ENCODE data around the gene GRK5. TPM values are rescaled to one million over a fixed set of nuclear protein-coding genes. Genes with fewer than 3 reads are reported as not detected.

GRK5 gene
- polyA plus RNA-seq, 12 donors: 12.2 to 25.1 (median 21.3) TPM; not detected in 1

- DNase-seq: no peak
Observed at GRCh38 chr10:119404719-119405519, 197.5 kb downstream of the GRK5 start.

DNA sequence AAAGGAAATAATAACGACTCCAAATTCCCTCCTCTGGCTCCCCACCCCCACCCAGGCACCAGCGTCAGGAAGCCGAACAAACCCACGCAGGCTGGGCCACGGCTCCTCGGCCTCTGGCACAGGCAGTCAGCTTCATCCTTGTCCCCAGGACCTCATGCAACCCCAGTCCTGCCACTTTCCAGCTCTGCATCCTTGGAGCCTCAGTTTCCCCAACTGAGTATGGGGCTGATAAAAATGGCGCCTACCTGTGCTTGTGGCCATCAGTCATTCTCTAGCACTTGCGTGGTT lies 198.1 kb downstream of the GRK5 start:
- DNase-seq: no peak

DNA sequence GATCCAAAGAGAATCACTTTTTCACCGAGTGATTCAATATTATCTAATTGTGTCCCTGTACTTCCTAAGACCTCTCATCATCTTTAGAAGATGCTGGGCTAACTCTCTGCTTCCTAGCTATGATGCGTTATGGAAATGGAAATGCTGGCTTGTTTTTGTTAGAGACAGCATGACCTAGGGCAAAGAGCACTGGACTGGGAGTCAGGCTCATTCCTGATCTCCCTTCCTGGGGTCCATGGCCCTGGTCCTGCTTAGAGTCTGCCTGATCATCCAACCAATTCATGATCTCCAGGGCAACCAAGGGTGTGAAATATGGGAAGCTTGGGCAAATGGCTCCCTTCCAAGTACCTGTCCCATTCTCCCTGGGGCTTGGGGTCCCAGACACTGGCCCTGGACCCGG lies 198.8 kb downstream of the GRK5 start:
- no peak for DNase-seq

GRCh38 chr10:119406601-119407253 lies 199.4 kb downstream of the GRK5 start:
- DNase-seq: no peak

DNA sequence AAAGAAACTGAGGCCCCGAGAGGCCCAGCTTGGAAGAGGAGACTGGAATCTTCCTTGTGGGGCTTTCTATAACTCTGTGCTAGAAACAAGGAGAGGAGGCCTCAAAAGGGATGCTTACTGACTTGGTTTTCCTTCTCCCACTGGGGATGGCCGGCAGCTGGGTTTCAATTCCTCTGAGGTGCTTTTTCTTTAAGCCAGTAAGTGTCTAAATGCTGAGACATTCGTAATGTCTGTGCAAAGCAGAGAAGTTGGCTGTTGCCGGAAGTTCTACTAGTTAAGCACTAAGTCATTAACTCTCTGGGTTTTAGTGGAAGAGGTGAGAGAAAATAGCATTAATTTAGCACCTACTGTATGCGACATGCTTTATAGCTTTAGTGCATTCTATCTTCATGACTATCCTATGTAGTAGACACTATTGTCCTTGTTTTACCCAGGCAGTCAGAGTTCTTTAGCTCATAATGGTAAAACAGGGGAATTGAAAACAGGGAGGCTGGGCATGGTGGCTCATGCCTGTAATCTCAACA lies 199.9 kb downstream of the GRK5 start:
- DNase-seq: no peak

DNA sequence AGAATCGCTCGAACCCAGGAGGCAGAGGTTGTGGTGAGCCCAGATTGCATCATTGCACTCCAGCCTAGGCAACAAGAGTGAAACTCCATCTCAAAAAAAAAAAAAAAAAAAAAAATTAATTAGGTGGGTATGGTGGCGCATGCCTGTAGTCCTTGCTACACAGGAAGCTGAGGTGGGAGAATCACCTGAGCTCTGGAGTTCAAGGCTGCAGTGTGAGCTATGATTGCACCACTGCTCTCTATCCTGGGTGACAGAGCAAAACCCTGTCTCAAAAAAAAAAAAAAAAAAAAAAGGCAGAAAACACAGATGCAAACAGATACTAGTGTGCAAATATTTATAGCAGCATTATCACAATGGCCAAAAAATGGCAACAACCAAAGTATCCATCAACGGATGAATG lies 200.7 kb downstream of the GRK5 start:
- DNase-seq: no peak

GRCh38 chr10:119408969-119409371 lies 201.6 kb downstream of the GRK5 start:
- DNase-seq: no peak

DNA sequence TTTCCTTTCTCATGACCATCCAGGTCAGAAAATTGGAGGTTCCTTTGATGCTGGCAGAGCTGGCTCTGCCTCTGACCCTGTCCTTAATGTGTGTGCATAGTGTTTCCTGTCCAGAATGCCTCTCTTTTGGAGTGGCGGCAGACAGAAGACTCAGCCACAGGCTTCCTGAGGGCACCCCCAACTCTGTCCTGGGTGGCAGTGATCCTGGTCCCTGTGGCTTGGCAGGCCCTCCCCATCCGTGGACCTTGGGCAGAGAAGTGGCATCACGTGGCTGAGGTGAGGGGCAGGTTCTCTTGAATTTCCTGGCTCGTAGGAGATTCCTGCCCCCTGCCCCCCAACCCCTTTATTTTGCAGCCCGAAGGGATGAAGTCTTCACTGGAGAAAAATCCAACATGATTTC lies 202.0 kb downstream of the GRK5 start:
- DNase-seq: no peak

DNA sequence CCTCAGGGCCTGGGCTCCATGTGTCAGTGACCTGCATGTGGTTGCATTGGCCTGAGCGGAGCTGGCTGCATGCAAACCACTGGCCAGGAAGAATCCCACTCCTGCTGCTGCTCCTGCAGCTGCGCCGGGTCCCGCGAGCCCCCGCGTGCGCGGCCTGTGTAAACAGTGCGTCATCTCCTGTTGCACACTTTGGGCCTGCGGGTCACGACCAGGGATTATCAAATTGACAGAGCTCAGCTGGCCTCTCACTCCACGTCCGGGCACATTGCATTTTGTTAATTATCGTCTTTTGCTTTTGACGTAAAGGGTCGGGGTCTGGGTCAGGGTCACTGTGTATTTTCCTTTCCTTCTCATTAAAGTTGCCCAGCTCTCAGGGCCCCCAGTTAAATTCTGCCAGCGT lies 202.5 kb downstream of the GRK5 start:
- peak; percentile 68 for DNase-seq

GRCh38 chr10:119410361-119411116 lies 203.2 kb downstream of the GRK5 start:
- no peak for DNase-seq

DNA sequence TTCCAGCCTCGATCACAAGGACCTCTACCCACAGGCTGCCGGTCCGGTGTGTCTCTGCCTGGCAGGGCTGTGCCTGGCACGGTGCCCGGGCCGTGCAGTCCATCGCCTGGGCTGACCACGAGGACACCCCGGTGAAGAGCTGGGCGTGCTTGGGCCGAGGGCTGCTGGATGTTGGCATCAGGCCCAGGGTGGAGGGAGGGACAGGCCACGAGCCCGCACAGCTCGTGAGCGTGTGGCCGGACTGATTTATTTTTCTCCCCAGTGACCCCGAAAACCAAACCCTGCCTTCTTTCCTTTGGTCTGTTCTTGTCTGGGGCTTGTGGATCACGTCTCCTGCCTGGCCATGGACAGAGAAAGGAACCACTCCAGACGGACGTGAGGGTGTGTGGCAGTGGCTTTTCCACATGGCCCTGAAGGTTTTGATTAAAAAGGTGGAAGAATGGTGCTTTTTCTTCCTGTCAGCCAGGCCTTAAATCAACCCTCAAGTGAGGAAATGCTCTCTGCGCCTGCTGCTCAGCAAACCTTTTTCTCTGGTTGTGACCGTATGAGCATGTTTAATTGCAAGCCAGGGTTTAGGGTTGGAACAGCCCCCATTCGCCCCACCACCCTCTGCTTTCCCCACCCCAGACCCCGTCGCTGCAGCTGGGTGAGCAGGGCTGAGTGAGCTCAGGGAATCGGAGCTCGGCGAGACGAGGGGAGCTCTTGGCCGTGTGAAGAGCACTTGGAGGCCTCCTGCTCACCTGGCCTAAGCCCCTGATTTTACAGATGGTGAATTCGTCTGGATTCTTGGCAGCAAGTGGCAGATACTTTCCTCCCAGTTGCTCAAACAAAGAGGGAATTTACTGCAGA lies 205.1 kb downstream of the GRK5 start:
- peak; percentile 87 for DNase-seq

GRCh38 chr10:119413093-119413453 lies 205.7 kb downstream of the GRK5 start:
- DNase-seq: no peak

DNA sequence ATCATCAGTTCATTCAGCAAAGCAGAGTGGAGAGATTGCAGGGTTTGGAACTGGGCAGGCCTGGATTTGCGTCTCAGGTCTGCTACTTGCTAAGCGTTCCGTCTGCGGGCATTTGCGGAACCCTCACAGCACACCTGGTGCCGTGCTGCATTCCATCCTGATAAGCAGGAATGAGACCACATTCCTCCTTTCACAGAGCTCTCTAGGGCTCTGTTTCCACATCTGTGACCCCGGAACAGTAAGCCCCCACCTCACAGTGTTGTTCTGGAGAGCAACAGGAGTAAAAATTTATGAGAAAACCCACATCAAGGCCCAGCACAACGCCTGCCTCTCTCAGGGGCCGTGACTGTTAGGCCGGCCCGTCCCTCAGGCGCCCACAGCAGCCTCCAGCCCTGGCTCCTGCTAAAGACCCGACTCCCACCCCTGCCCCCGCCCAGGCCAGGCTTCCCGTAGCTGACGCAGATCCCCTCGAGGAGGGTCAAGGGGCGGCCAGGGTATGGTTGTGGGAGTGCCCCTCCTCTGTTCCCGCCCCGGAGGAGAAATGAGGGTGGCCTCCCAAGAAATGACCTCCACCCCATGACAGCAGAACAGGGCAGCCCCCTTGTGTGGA lies 206.2 kb downstream of the GRK5 start:
- DNase-seq: no peak

- peak; percentile 69 for DNase-seq
Observed at GRCh38 chr10:119414081-119414611, 206.8 kb downstream of the GRK5 start.

GRCh38 chr10:119415121-119415520 lies 207.8 kb downstream of the GRK5 start:
- no peak for DNase-seq

GRCh38 chr10:119415536-119416503 lies 208.4 kb downstream of the GRK5 start:
- DNase-seq: no peak

- no peak for DNase-seq
Observed at GRCh38 chr10:119416855-119417254, 209.5 kb downstream of the GRK5 start.

- DNase-seq: no peak
Observed at GRCh38 chr10:119417852-119418251, 210.5 kb downstream of the GRK5 start.

GRCh38 chr10:119418362-119418761 lies 211.0 kb downstream of the GRK5 start:
- no peak for DNase-seq

DNA sequence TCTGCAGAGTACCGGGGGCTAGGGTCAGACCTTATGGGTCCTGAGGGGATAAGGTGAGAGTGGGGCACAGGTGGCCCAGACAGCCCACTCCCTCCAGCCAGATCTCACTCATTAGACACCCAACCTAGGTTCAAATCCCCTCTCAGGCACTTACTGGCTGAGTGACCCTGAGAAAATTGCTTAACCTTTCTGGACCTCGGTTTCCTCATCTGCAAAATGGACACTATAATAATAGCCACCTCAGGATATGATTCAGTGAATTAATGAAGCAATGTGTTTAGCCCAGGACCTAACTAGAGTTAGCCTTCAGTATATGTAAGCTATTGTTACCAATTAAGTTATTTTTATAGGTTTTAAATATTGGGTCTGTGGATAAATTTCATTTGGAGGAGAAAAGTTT lies 212.6 kb downstream of the GRK5 start:
- DNase-seq: no peak

Data from muscle of arm (tissue), 12 donors.